ENCODE data around the gene RABAC1.

The RABAC1 gene

GRCh38 chr19:41937525-41938468, 21.3 kb downstream of the RABAC1 start:
- H3K36me3 ChIP-seq (ENCODE audit: insufficient read depth, low read length): no peaks in the 10 kb centered on the region
- peaks cover 46% of the 10 kb centered on the region for H3K4me1 ChIP-seq (ENCODE audit: insufficient read depth, low read length, severe bottlenecking)
- no peaks in the 10 kb centered on the region for H3K79me2 ChIP-seq (ENCODE audit: insufficient read depth, low read length)
- H3K4me3 ChIP-seq (ENCODE audit: low read depth, low read length, poor library complexity, severe bottlenecking): no peak overlapping the region
- no peaks in the 10 kb centered on the region for H4K20me1 ChIP-seq (ENCODE audit: insufficient read depth, low read length)
- no peaks in the 10 kb centered on the region for H3K9me3 ChIP-seq (ENCODE audit: low read length)
- H3K9ac ChIP-seq (ENCODE audit: low read length): no peak overlapping the region
- peaks cover 10% of the 10 kb centered on the region; the same call in 1 of the 2 replicates for H3K27me3 ChIP-seq (ENCODE audit: insufficient read depth, low read length)
- peak overlapping the region; percentile 1 for H3K27ac ChIP-seq (ENCODE audit: low read depth, low read length, poor library complexity, severe bottlenecking)
- no peak overlapping the region for H2AFZ ChIP-seq (ENCODE audit: low read length)
- TF ChIP-seq EZH2 (IDR thresholded peaks at IDR 0.05; ENCODE audit: borderline replicate concordance, low read length): no peak
- H3K4me2 ChIP-seq (ENCODE audit: low read length): no peak overlapping the region
- peaks cover 7% of the 10 kb centered on the region; the same call in 1 of the 2 replicates for H3F3A ChIP-seq (ENCODE audit: insufficient read depth, low read length)
- H3K9me2 ChIP-seq (ENCODE audit: low read depth, low read length): no peaks in the 10 kb centered on the region

GRCh38 chr19:41936961-41937360, 22.2 kb downstream of the RABAC1 start:
- no peaks in the 10 kb centered on the region for H3K9me3 ChIP-seq (ENCODE audit: low read length)
- H3K4me3 ChIP-seq (ENCODE audit: low read depth, low read length, poor library complexity, severe bottlenecking): no peak overlapping the region
- H3K4me2 ChIP-seq (ENCODE audit: low read length): no peak overlapping the region
- H4K20me1 ChIP-seq (ENCODE audit: insufficient read depth, low read length): no peaks in the 10 kb centered on the region
- H3K9me2 ChIP-seq (ENCODE audit: low read depth, low read length): no peaks in the 10 kb centered on the region
- H3K27me3 ChIP-seq (ENCODE audit: insufficient read depth, low read length): peaks cover 13% of the 10 kb centered on the region; the same call in 1 of the 2 replicates
- TF ChIP-seq CTCF (IDR thresholded peaks at IDR 0.05; ENCODE audit: low read length) (no peak), EZH2 (IDR thresholded peaks at IDR 0.05; ENCODE audit: borderline replicate concordance, low read length) (no peak)
- no peak overlapping the region for H3K27ac ChIP-seq (ENCODE audit: low read depth, low read length, poor library complexity, severe bottlenecking)
- H3K79me2 ChIP-seq (ENCODE audit: insufficient read depth, low read length): no peaks in the 10 kb centered on the region
- peaks cover 46% of the 10 kb centered on the region for H3K4me1 ChIP-seq (ENCODE audit: insufficient read depth, low read length, severe bottlenecking)
- peaks cover 7% of the 10 kb centered on the region; the same call in 1 of the 2 replicates for H3F3A ChIP-seq (ENCODE audit: insufficient read depth, low read length)
- no peak overlapping the region for H2AFZ ChIP-seq (ENCODE audit: low read length)
- H3K36me3 ChIP-seq (ENCODE audit: insufficient read depth, low read length): no peaks in the 10 kb centered on the region
- no peak overlapping the region; the same call in 1 of the 2 replicates for H3K9ac ChIP-seq (ENCODE audit: low read length)

GRCh38 chr19:41936416-41936850, 22.7 kb downstream of the RABAC1 start:
- Histone ChIP-seq H3K27me3 (ENCODE audit: insufficient read depth, low read length) (peaks cover 13% of the 10 kb centered on the region; the same call in 1 of the 2 replicates), H3K9me2 (ENCODE audit: low read depth, low read length) (no peaks in the 10 kb centered on the region), H3K4me2 (ENCODE audit: low read length) (no peak overlapping the region), H3K9ac (ENCODE audit: low read length) (no peak overlapping the region; the same call in 1 of the 2 replicates), H3F3A (ENCODE audit: insufficient read depth, low read length) (peaks cover 7% of the 10 kb centered on the region; the same call in 1 of the 2 replicates), H3K79me2 (ENCODE audit: insufficient read depth, low read length) (no peaks in the 10 kb centered on the region), H3K36me3 (ENCODE audit: insufficient read depth, low read length) (no peaks in the 10 kb centered on the region), H3K9me3 (ENCODE audit: low read length) (no peaks in the 10 kb centered on the region), H2AFZ (ENCODE audit: low read length) (no peak overlapping the region), H3K4me1 (ENCODE audit: insufficient read depth, low read length, severe bottlenecking) (peaks cover 46% of the 10 kb centered on the region), H4K20me1 (ENCODE audit: insufficient read depth, low read length) (no peaks in the 10 kb centered on the region), H3K27ac (ENCODE audit: low read depth, low read length, poor library complexity, severe bottlenecking) (no peak overlapping the region), H3K4me3 (ENCODE audit: low read depth, low read length, poor library complexity, severe bottlenecking) (no peak overlapping the region)
- TF ChIP-seq EZH2 (IDR thresholded peaks at IDR 0.05; ENCODE audit: borderline replicate concordance, low read length): no peak
- no peak for TF ChIP-seq CTCF (IDR thresholded peaks at IDR 0.05; ENCODE audit: low read length)

Data from OCI-LY1 (cell line).